GM18870 (cell line): ENCODE measurements around the gene TPGS1.

Source experiments
- ATAC-seq: cut with Tn5 transposase; IDR thresholded peaks from one replicate; pipeline ENCODE4 v1.9.1; 2021; ENCODE audit warnings: moderate library complexity; ENCODE audit not compliant: unreplicated experiment

The TPGS1 gene

DNA sequence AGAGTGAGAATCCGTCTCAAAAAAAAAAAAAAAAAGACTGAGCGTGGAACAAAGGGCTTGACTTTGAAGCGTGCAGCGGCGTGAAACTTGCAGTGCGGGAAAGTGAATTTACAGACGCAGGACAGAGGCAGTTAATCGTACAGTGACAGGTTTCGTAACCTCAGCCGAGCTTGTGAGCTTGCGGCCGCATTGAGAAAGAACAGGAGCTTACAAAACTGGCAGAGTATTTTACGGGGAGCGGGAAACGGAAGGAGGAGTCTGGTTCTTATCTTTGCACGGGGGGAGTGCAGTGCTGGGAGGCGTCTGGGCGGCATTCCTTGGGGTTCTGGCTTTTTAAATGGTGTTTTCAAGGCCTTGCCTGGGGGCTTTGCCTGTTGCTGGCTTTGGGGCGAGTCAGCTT is 59.1 kb downstream of the TPGS1 start:
- no peak for ATAC-seq

- ATAC-seq: no peak
Observed at GRCh38 chr19:566844-567243, 59.5 kb downstream of the TPGS1 start.

DNA sequence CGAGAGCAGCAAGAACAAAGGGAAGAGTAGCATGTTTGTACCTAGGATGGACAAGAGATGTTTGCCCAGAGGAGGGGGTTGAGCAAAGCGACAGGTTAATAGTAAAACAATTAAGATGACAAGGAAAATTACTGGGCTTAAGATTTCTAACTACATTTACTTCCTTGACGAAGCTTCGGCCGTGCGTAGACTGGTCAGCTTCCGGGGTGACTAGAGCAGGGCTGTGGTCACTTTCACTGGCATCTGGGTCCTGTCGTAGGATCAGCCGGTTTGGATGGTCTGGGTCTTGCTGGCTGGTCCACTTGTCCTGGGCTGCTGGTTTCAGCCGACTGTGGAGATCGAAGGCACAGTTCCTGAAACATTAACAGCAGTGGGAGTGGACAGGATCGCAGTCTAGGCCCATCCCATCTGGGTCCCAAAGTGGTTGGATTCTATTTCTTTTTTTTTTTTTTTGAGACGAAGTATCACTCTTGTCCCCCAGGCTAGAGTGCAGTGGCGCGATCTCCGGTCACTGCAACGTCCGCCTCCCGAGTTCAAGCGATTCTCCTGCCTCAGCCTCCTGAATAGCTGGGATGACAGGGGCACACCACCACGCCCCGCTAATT is 60.1 kb downstream of the TPGS1 start:
- no peak for ATAC-seq
